ENCODE measurements around the gene UBAP1. TPM values are rescaled to one million over a fixed set of nuclear protein-coding genes. Genes with fewer than 3 reads are reported as not detected.

UBAP1 gene
- total RNA-seq, 1 experiment from 2014 or later = 35.9 TPM

DNA sequence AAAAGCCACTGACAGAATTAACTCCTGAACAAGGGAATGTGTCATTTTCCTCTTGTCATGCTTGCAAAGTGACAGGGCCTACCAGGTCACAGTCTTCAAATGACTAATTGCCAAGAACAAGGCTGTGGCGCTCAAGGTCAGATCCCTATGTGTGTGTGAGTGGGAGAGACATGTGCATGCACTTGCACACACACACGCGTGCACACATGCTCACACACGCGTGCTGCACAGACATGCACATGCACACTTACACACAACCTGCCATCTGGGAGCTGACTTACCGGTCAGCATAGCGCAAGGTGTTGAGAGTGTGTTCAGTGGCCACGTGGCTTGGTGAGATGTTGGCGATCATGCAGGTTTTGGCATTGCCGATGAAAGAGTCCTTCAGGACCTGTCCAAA is 80.5 kb downstream of the UBAP1 start:
- Histone ChIP-seq H3K36me3 (ENCODE audit: insufficient read depth, low read length, poor library complexity, severe bottlenecking) (peaks cover 38% of the 10 kb centered on the region), H3K4me1 (ENCODE audit: insufficient read depth, low read length, poor library complexity, severe bottlenecking) (no peaks in the 10 kb centered on the region), H3K9me3 (ENCODE audit: low read depth, low read length, poor library complexity, severe bottlenecking) (no peaks in the 10 kb centered on the region), H3K4me3 (ENCODE audit: low read depth, low read length, poor library complexity, severe bottlenecking) (no peak overlapping the region), H3K27ac (ENCODE audit: low read depth, low read length, poor library complexity, severe bottlenecking) (no peak overlapping the region), H3K27me3 (replicated peaks; ENCODE audit: insufficient read depth, low read depth, low read length, poor library complexity) (no peaks in the 10 kb centered on the region)
- intact Hi-C loops (cut with micrococcal nuclease; ENCODE audit: unreplicated experiment) = loop anchor here (10.0 kb wide), 1 partner anchor 185 kb away; no protein-coding TSS in a partner anchor
- ChIA-PET POLR2A (ENCODE audit: low non-redundant PET) (no interaction called here), CTCF (no interaction called here)
- no peak for DNase-seq (ENCODE audit: low spot score)
- no peak for TF ChIP-seq EZH2 (IDR thresholded peaks at IDR 0.05; ENCODE audit: borderline replicate concordance, low read depth, low read length, poor library complexity, severe bottlenecking)
- TF ChIP-seq, protein P1, sequence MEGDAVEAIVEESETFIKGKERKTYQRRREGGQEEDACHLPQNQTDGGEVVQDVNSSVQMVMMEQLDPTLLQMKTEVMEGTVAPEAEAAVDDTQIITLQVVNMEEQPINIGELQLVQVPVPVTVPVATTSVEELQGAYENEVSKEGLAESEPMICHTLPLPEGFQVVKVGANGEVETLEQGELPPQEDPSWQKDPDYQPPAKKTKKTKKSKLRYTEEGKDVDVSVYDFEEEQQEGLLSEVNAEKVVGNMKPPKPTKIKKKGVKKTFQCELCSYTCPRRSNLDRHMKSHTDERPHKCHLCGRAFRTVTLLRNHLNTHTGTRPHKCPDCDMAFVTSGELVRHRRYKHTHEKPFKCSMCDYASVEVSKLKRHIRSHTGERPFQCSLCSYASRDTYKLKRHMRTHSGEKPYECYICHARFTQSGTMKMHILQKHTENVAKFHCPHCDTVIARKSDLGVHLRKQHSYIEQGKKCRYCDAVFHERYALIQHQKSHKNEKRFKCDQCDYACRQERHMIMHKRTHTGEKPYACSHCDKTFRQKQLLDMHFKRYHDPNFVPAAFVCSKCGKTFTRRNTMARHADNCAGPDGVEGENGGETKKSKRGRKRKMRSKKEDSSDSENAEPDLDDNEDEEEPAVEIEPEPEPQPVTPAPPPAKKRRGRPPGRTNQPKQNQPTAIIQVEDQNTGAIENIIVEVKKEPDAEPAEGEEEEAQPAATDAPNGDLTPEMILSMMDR (conservative IDR thresholded peaks at IDR 0.05; ENCODE audit: low read depth, low read length) = no peak
- no TSS peak for BruUV-seq (replicated peaks)

DNA sequence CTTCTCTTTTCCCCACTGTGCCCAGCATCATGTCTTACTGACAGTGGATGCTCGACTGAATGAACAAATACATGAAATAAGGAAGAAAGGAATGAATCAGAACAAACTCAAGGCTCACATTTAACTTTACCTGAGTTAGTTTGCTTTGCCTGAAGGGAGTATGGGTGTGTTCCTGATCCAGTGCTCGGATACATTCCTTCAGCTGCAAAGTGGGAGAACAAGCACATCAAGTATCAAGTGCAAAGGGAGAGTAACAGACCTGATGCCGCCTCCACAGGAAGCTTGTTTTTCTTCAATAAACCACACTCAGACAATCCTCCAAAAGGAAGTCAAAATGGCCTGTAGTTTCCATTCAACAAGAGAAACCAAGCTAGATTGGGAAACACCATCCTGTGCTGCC is 84.1 kb downstream of the UBAP1 start:
- intact Hi-C loops (cut with micrococcal nuclease; ENCODE audit: unreplicated experiment) = no loop called here
- no TSS peak for BruUV-seq (replicated peaks)
- Histone ChIP-seq H3K4me1 (ENCODE audit: insufficient read depth, low read length, poor library complexity, severe bottlenecking) (no peaks in the 10 kb centered on the region), H3K4me3 (ENCODE audit: low read depth, low read length, poor library complexity, severe bottlenecking) (no peak overlapping the region), H3K27ac (ENCODE audit: low read depth, low read length, poor library complexity, severe bottlenecking) (no peak overlapping the region), H3K36me3 (ENCODE audit: insufficient read depth, low read length, poor library complexity, severe bottlenecking) (peaks cover 14% of the 10 kb centered on the region), H3K9me3 (ENCODE audit: low read depth, low read length, poor library complexity, severe bottlenecking) (no peaks in the 10 kb centered on the region), H3K27me3 (replicated peaks; ENCODE audit: insufficient read depth, low read depth, low read length, poor library complexity) (no peaks in the 10 kb centered on the region)
- TF ChIP-seq, protein P1 (conservative IDR thresholded peaks at IDR 0.05; ENCODE audit: low read depth, low read length) = no peak
- no peak for TF ChIP-seq EZH2 (IDR thresholded peaks at IDR 0.05; ENCODE audit: borderline replicate concordance, low read depth, low read length, poor library complexity, severe bottlenecking)
- POLR2A ChIA-PET (ENCODE audit: low non-redundant PET) = no interaction called here
- no peak for DNase-seq (ENCODE audit: low spot score)
- CTCF ChIA-PET = no interaction called here

DNA sequence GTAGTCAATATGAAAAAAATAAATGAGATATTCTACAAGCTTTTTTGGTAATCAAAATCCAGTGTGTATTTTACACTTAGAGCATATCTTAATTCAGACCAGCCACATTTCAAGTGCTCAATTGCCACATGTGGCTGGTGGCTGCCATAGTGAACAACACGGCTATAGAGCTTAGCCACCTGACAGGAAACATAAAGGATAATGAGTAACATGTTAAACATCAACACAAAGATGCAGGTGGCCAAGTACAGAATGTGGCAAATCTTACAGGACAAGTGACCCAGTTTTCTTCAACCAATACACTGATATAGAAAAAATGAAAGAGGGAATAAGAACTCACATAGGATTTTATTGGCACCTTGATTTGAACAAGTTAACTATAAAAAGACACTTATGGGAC is 88.8 kb downstream of the UBAP1 start:
- Histone ChIP-seq H3K4me1 (ENCODE audit: insufficient read depth, low read length, poor library complexity, severe bottlenecking) (no peaks in the 10 kb centered on the region), H3K27ac (ENCODE audit: low read depth, low read length, poor library complexity, severe bottlenecking) (no peak overlapping the region), H3K36me3 (ENCODE audit: insufficient read depth, low read length, poor library complexity, severe bottlenecking) (peaks cover 5% of the 10 kb centered on the region), H3K4me3 (ENCODE audit: low read depth, low read length, poor library complexity, severe bottlenecking) (no peak overlapping the region), H3K9me3 (ENCODE audit: low read depth, low read length, poor library complexity, severe bottlenecking) (no peaks in the 10 kb centered on the region), H3K27me3 (replicated peaks; ENCODE audit: insufficient read depth, low read depth, low read length, poor library complexity) (no peaks in the 10 kb centered on the region)
- intact Hi-C loops (cut with micrococcal nuclease; ENCODE audit: unreplicated experiment) = no loop called here
- BruUV-seq (replicated peaks) = no TSS peak
- POLR2A ChIA-PET (ENCODE audit: low non-redundant PET) = no interaction called here
- DNase-seq (ENCODE audit: low spot score) = no peak
- TF ChIP-seq, protein P1 (conservative IDR thresholded peaks at IDR 0.05; ENCODE audit: low read depth, low read length) = no peak
- TF ChIP-seq EZH2 (IDR thresholded peaks at IDR 0.05; ENCODE audit: borderline replicate concordance, low read depth, low read length, poor library complexity, severe bottlenecking) = no peak
- CTCF ChIA-PET = no interaction called here

Data from A673 (cell line).